Colonic mucosa (tissue), 4 donors: Measurements from ENCODE around the gene TRAPPC12. TPM values are rescaled to one million over a fixed set of nuclear protein-coding genes. Genes with fewer than 3 reads are reported as not detected.

Experiments used
- DNase-seq: peaks from one replicate; pipeline ENCODE4 v3.0.0-alpha.2; 2020
- H3K27ac ChIP-seq: fragments of 200-600 bp; one replicate; pipeline ENCODE4 v1.8.0; 2021
- H3K27me3 ChIP-seq: fragments of 200-600 bp; one replicate; pipeline ENCODE4 v1.8.0; 2021
- H3K36me3 ChIP-seq: fragments of 200-600 bp; one replicate; pipeline ENCODE4 v1.8.0; 2021
- H3K4me1 ChIP-seq: fragments of 200-600 bp; one replicate; pipeline ENCODE4 v1.8.0; 2021; ENCODE audit warnings: mild to moderate bottlenecking
- H3K4me3 ChIP-seq: fragments of 200-600 bp; one replicate; pipeline ENCODE4 v1.8.0; 2021
- H3K9ac ChIP-seq, 2 donors: one replicate each; pipeline ENCODE4 v1.7.0; 2013; ENCODE audit warnings: control low read depth in 2 of 2, low read depth in 2 of 2, low read length in 2 of 2
- H3K9me3 ChIP-seq: fragments of 200-600 bp; one replicate; pipeline ENCODE4 v1.8.0; 2021
- CTCF ChIP-seq: fragments of 200-600 bp; IDR thresholded peaks from one replicate; pipeline ENCODE4 v1.8.0; 2022; ENCODE audit warnings: antibody characterized with exemption, mild to moderate bottlenecking
- intact Hi-C: fragments of 100-400 bp; cut with DNase I; formaldehyde crosslinking; loops from one replicate; pipeline ENCODE4 v1.14.1; 2022
- total RNA-seq, 2 donors: library from RNA; stranded (reverse); fragmentation: NEBNext Ultra II Directional in 1 of 2; extraction: Animal tissue kit (Norgen Biotek cat#: 25700) in 1 of 2; gene quantifications; one replicate each; pipeline ENCODE4 v1.2.1, GENCODE V29; 2021
- donor health status: healthy.
- donor health status: DM: no; HTN: no; CAD: no.
- donor health status: DM: no; HTN: no; CAD: no.

The TRAPPC12 gene
- total RNA-seq, 2 donors from 2014 or later = 59.1 to 91.5 TPM

DNA sequence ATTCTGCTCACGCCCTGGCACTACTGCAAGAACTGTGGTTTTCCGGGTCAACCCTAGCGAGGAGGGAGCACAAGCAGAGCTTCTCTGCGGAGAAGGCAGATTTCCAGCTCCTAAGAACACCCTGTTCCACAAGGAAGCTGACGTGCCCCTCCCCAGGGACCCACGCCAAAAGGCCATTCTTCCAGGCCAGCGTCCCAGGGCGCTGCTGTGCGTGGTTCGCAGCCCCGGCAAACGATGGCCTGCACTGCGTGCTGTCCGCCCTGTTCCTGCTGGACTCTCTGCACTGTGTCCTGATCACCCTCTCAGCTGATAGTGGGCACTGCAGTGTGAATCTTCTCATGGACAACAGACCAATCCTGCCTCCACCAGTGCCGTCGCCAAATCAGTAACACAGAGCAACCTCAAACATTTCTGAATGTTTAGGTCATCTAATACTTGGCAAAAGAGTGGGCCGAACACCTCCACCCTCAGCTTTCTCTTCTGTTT is 90.7 kb downstream of the TRAPPC12 start:
- TF ChIP-seq CTCF = no peak
- no peak for DNase-seq
- H3K36me3 ChIP-seq = peaks cover 8% of the 10 kb centered on the region
- intact Hi-C loops = no loop called here
- no peaks in the 10 kb centered on the region for H3K4me1 ChIP-seq
- H3K4me3 ChIP-seq = no peak overlapping the region
- no peaks in the 10 kb centered on the region for H3K27me3 ChIP-seq
- no peaks in the 10 kb centered on the region for H3K9me3 ChIP-seq
- no peak overlapping the region for H3K27ac ChIP-seq
- no peak overlapping the region for H3K9ac ChIP-seq

GRCh38 chr2:3470856-3471737 is 91.6 kb downstream of the TRAPPC12 start:
- Histone ChIP-seq H3K4me3 (no peak overlapping the region), H3K27ac (no peak overlapping the region), H3K27me3 (no peaks in the 10 kb centered on the region), H3K9me3 (no peaks in the 10 kb centered on the region), H3K4me1 (no peaks in the 10 kb centered on the region), H3K9ac (no peak overlapping the region), H3K36me3 (peaks cover 8% of the 10 kb centered on the region)
- intact Hi-C loops = no loop called here
- DNase-seq = no peak
- no peak for TF ChIP-seq CTCF

GRCh38 chr2:3472296-3472695 is 92.8 kb downstream of the TRAPPC12 start:
- Histone ChIP-seq H3K4me1 (no peaks in the 10 kb centered on the region), H3K27me3 (no peaks in the 10 kb centered on the region), H3K9me3 (no peaks in the 10 kb centered on the region), H3K4me3 (no peak overlapping the region), H3K36me3 (peaks cover 8% of the 10 kb centered on the region), H3K9ac (no peak overlapping the region), H3K27ac (no peak overlapping the region)
- DNase-seq = no peak
- intact Hi-C loops = no loop called here
- TF ChIP-seq CTCF = no peak

GRCh38 chr2:3472966-3473365 is 93.5 kb downstream of the TRAPPC12 start:
- Histone ChIP-seq H3K36me3 (peaks cover 8% of the 10 kb centered on the region), H3K4me3 (no peak overlapping the region), H3K27ac (no peak overlapping the region), H3K9ac (no peak overlapping the region), H3K4me1 (no peaks in the 10 kb centered on the region), H3K9me3 (no peaks in the 10 kb centered on the region), H3K27me3 (no peaks in the 10 kb centered on the region)
- intact Hi-C loops = no loop called here
- no peak for DNase-seq
- TF ChIP-seq CTCF = no peak

- intact Hi-C loops = no loop called here
- DNase-seq = no peak
- Histone ChIP-seq H3K36me3 (peaks cover 13% of the 10 kb centered on the region), H3K9ac (no peak overlapping the region), H3K4me1 (no peaks in the 10 kb centered on the region), H3K4me3 (no peak overlapping the region), H3K9me3 (no peaks in the 10 kb centered on the region), H3K27me3 (no peaks in the 10 kb centered on the region), H3K27ac (no peak overlapping the region)
- no peak for TF ChIP-seq CTCF
Observed at GRCh38 chr2:3475771-3476170, 96.3 kb downstream of the TRAPPC12 start.
